22Rv1 (cell line): ENCODE data around the gene CHD9NB.

ENCODE experiments used
- H3K27ac ChIP-seq: fragments of 450-650 bp; 2 replicates; pipeline ENCODE4 v1.5.1; 2017
- CTCF ChIP-seq: fragments of 450-650 bp; IDR thresholded peaks from 2 replicates; pipeline ENCODE4 v1.5.1; 2017; ENCODE audit warnings: mild to moderate bottlenecking
- ZFX ChIP-seq: fragments of 450-650 bp; IDR thresholded peaks from 2 replicates; pipeline ENCODE4 v1.6.1; 2017; ENCODE audit warnings: antibody characterized with exemption, borderline replicate concordance

The CHD9NB gene

GRCh38 chr16:53035176-53035942 is 17.3 kb downstream of the CHD9NB start:
- no peak overlapping the region for H3K27ac ChIP-seq
- no peak for TF ChIP-seq ZFX
- TF ChIP-seq CTCF: no peak

GRCh38 chr16:53034306-53034705 is 18.4 kb downstream of the CHD9NB start:
- no peak for TF ChIP-seq CTCF
- no peak for TF ChIP-seq ZFX

GRCh38 chr16:53031323-53031942 is 21.3 kb downstream of the CHD9NB start:
- TF ChIP-seq CTCF (no peak), ZFX (no peak)
- no peak overlapping the region for H3K27ac ChIP-seq

More at GRCh38 chr16:53034306-53034705, 18.4 kb downstream of the CHD9NB start:
- H3K27ac ChIP-seq: no peak overlapping the region

- H3K27ac ChIP-seq: no peak overlapping the region
- no peak for TF ChIP-seq CTCF
- no peak for TF ChIP-seq ZFX
These were observed 22.7 kb downstream of the CHD9NB start for GRCh38 chr16:53029971-53030370.

GRCh38 chr16:53024045-53024444 is 28.7 kb downstream of the CHD9NB start:
- no peak for TF ChIP-seq CTCF
- no peak for TF ChIP-seq ZFX

GRCh38 chr16:53022374-53022773 is 30.3 kb downstream of the CHD9NB start:
- no peak overlapping the region for H3K27ac ChIP-seq
- TF ChIP-seq CTCF (peak; percentile 76), ZFX (no peak)

More at GRCh38 chr16:53024045-53024444, 28.7 kb downstream of the CHD9NB start:
- no peak overlapping the region for H3K27ac ChIP-seq

- H3K27ac ChIP-seq: no peak overlapping the region
- no peak for TF ChIP-seq CTCF
- TF ChIP-seq ZFX: no peak
These were observed 33.8 kb downstream of the CHD9NB start for GRCh38 chr16:53018834-53019416.
